Heart left ventricle (tissue), 13 donors: ENCODE measurements around the gene MACROD1.

Experiments
- CTCF ChIP-seq, 12 donors: fragments of 200-600 bp; sonication (generic) in 4 of 12; IDR thresholded peaks; one replicate each; pipeline versions ENCODE4 v1.5.0 to v1.8.0; 2018 to 2022; ENCODE audit warnings: antibody characterized with exemption in 12 of 12, mild to moderate bottlenecking in 5 of 12
- POLR2A ChIP-seq, 2 donors: fragments of 450-650 bp; IDR thresholded peaks; one replicate each; pipeline ENCODE4 v1.6.1; 2017; ENCODE audit warnings: antibody characterized with exemption in 2 of 2, mild to moderate bottlenecking in 2 of 2, moderate library complexity in 2 of 2
- donor health status: ischemic (EF 13 %, LVEDD 7.1; RV severe dilation, severe dysfunction).
- donor health status: DM: no; HTN: yes; CAD: no.
- donor health status: DM: no; HTN: no; CAD: no.
- donor health status: ischemic (EF 25% LVEDD 6.9; RV normal size, moderate dysfunction).
- donor health status: ischemic (EF 25% LVEDD 5.7; RV mildly dilated, moderate dysfunction).
- donor health status: ischemic (EF 35%, LVEDD 5.7; RV mildly dilated, moderate dysfunction).
- donor health status: nonischemic (EF 11% LVEDD 7.7; RV severe dilation, severe dysfunction).
- donor health status: DM: yes; HTN: yes; CAD: no.
- donor health status: PGD.
- donor health status: ischemic (EF 29% LVEDD 5.4; RV normal size, mild dysfunction).
- donor health status: nonischemic (EF 23%, LVEDD 6.1; RV moderate dilation, normal function).

DNA sequence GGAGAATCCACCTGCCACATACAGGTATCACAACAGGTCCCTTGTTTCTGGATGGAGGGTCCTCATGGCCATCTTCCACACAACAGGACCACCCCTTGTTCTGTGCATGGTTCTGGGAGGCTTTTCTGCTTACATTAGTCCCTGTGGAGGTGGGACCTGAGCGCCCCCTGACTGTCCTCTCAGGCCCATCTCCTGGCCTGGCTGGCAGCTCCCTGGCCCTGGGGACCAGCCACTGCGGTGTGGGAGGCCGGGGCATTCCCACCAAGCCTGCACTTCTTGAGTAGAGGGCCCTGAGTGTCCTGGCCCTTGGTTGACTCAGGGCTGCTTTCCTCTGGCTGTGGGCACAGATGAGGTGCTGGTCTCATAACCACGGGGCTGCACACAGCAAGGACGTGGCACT, 186.5 kb downstream of the MACROD1 start:
- no peak for TF ChIP-seq CTCF (IDR thresholded peaks at IDR 0.05)
- no peak for TF ChIP-seq POLR2A (IDR thresholded peaks at IDR 0.05)
